ENCODE data around the gene KBTBD4. TPM values are rescaled to one million over a fixed set of nuclear protein-coding genes. Genes with fewer than 3 reads are reported as not detected.

KBTBD4 gene
- total and polyA plus RNA-seq, 2 of the 13 experiments (the other 11 are each of a cell fraction or from before 2014, with no cell fraction given), result 8.5 to 12.8 TPM

DNA sequence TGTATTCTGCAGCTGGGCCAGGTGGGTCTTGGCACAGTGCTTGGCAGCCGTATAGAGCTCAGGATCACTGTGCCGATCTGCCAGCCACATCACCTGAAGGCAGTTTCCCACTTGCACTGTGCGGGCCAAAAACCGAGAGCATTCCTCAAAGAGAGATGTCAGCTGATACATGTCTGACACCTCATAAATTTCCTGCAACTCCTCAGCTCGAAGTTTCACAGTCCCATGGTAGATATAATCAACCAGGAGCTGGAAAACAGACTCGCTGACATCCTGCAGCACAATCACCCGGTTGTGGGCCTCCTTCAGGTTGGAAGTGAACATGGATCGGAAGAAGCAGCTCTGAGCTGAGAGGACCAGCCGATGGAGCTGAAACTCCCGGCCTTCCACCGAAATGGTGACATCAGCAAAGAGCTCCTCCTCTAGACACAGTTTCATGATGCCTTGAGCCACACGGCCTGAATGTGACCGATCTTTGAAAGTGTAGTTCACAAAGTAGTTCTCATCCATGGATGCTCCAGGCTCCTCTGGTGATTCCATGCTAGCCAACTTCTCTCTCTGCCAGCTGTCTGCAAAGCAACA is 1.2 kb downstream of the KBTBD4 start:
- H3K36me3 ChIP-seq (replicated peaks in 1 of 2; ENCODE audit: control insufficient read depth in 1 of 2, insufficient read depth in 2 of 2, low read length in 2 of 2), result peaks cover 10 to 33% of the 10 kb centered on the region in 2 experiments
- H3K4me3 ChIP-seq (replicated peaks in 1 of 3; ENCODE audit: insufficient read depth in 1 of 3, low read depth in 2 of 3, low read length in 3 of 3), result peak overlapping the region; percentile 95 to 99 (median 97); a peak in 4 of 6 replicates
- TF ChIP-seq POLR2A (IDR thresholded peaks at IDR 0.05; ENCODE audit: insufficient read depth in 1 of 2, low read depth in 2 of 2, low read length in 2 of 2), result peak in 1 of 2 experiments; percentile 9; a peak in 1 of 4 replicates
- TF ChIP-seq AGO2 (optimal IDR thresholded peaks at IDR 0.05; ENCODE audit: low read depth, low read length), result peak; percentile 6
- no peak for TF ChIP-seq ZNF562 (CRISPR knock-in tag; IDR thresholded peaks at IDR 0.05; ENCODE audit: borderline replicate concordance)
- H3K27me3 ChIP-seq (ENCODE audit: control insufficient read depth in 1 of 2, insufficient read depth in 2 of 2, low read length in 2 of 2), result no peaks in the 10 kb centered on the region; a peak in 1 of 5 replicates
- H3K79me2 ChIP-seq (ENCODE audit: insufficient read depth, low read length), result peaks cover 24% of the 10 kb centered on the region
- peak overlapping the region; percentile 82 for H3K27ac ChIP-seq (ENCODE audit: extremely low read length, insufficient read depth, low read length)
- ChIA-PET POLR2A (interaction anchor here (1.7 to 2.2 kb wide), 2 partner anchors 8 to 11 kb away, joined by 5 to 15 read pairs; partner anchors contain the start of gene PTPMT1), CTCF (ENCODE audit: low intra/inter-chr PET ratio, low total read pairs) (no interaction called here)
- peaks cover 24% of the 10 kb centered on the region for H3K4me1 ChIP-seq (ENCODE audit: insufficient read depth, low read length)
- DNase-seq (ENCODE audit: low spot score), result no peak
- no peak for ATAC-seq
- H3K4me2 ChIP-seq (ENCODE audit: low read depth, low read length), result peak overlapping the region; percentile 73
- no peak overlapping the region for H2AFZ ChIP-seq (ENCODE audit: low read length)
- no peaks in the 10 kb centered on the region for H3K9me3 ChIP-seq (ENCODE audit: low read length)
- no peaks in the 10 kb centered on the region for H4K20me1 ChIP-seq (ENCODE audit: insufficient read depth, low read length)
- peak overlapping the region; percentile 96 for H3K9ac ChIP-seq (ENCODE audit: insufficient read depth, low read depth, low read length)
- WGBS (ENCODE audit: low lambda C conversion rate), result 100% methylated on average over 9 of the region's 13 CpGs
- in situ Hi-C loops (cut with HindIII; ENCODE audit: extremely low pct_ligation_motif_present, low pct_unique_long_range_greater_than_20kb) (no loop called here), intact Hi-C loops (cut with micrococcal nuclease; ENCODE audit: unreplicated experiment) (no loop called here)
- BruUV-seq (replicated peaks), result no TSS peak
- no peak for FAIRE-seq

GRCh38 chr11:47573321-47573720 is 5.4 kb downstream of the KBTBD4 start:
- H3K9me3 ChIP-seq (ENCODE audit: low read length), result no peaks in the 10 kb centered on the region
- ATAC-seq (no peak), FAIRE-seq (no peak), DNase-seq (ENCODE audit: low spot score) (no peak)
- TF ChIP-seq TCF7L2 (IDR thresholded peaks at IDR 0.05; ENCODE audit: low read depth, low read length) (no peak), AGO2 (optimal IDR thresholded peaks at IDR 0.05; ENCODE audit: low read depth, low read length) (peak; percentile 25)
- no peak overlapping the region for H3K4me3 ChIP-seq (replicated peaks in 1 of 3; ENCODE audit: insufficient read depth in 1 of 3, low read depth in 2 of 3, low read length in 3 of 3)
- 95% methylated on average over 11 of the region's 11 CpGs for WGBS (ENCODE audit: low lambda C conversion rate)
- BruUV-seq (replicated peaks), result no TSS peak
- no peak overlapping the region for H3K4me2 ChIP-seq (ENCODE audit: low read depth, low read length)
- CTCF ChIA-PET (ENCODE audit: low intra/inter-chr PET ratio, low total read pairs), result no interaction called here
- no peaks in the 10 kb centered on the region for H4K20me1 ChIP-seq (ENCODE audit: insufficient read depth, low read length)
- no peak overlapping the region for H2AFZ ChIP-seq (ENCODE audit: low read length)
- peaks cover 12% of the 10 kb centered on the region for H3K4me1 ChIP-seq (ENCODE audit: insufficient read depth, low read length)
- no peak overlapping the region for H3K9ac ChIP-seq (ENCODE audit: insufficient read depth, low read depth, low read length)
- H3K27ac ChIP-seq (ENCODE audit: extremely low read length, insufficient read depth, low read length), result no peak overlapping the region
- peaks cover 12 to 47% of the 10 kb centered on the region in 2 experiments for H3K36me3 ChIP-seq (replicated peaks in 1 of 2; ENCODE audit: control insufficient read depth in 1 of 2, insufficient read depth in 2 of 2, low read length in 2 of 2)
- intact Hi-C loops (cut with micrococcal nuclease; ENCODE audit: unreplicated experiment) (no loop called here), in situ Hi-C loops (cut with HindIII; ENCODE audit: extremely low pct_ligation_motif_present, low pct_unique_long_range_greater_than_20kb) (no loop called here)
- no peaks in the 10 kb centered on the region; a peak in 1 of 5 replicates for H3K27me3 ChIP-seq (ENCODE audit: control insufficient read depth in 1 of 2, insufficient read depth in 2 of 2, low read length in 2 of 2)
- peaks cover 20% of the 10 kb centered on the region for H3K79me2 ChIP-seq (ENCODE audit: insufficient read depth, low read length)
- POLR2A ChIA-PET, result interaction anchor here (2.3 kb wide), 1 partner anchor 7 kb away, joined by 8 read pairs; the partner anchor contains the start of gene PTPMT1
